CD14-positive monocyte (primary cell): ENCODE measurements around the gene GABRB2. TPM values are rescaled to one million over a fixed set of nuclear protein-coding genes. Genes with fewer than 3 reads are reported as not detected.
"Not testable (repeated sequence)": the region's sequence is repeated elsewhere in the genome, so short reads cannot be mapped to it uniquely, and the experiment has no call there.

Experiments used
- DNase-seq, 3 donors: peaks; one replicate each; pipeline ENCODE4 v3.0.0-alpha.2; 2011 to 2022
- H2AFZ ChIP-seq: 2 replicates; pipeline ENCODE4 v1.6.0; 2012; ENCODE audit warnings: mild to moderate bottlenecking, low read depth, low read length, inconsistent platforms; ENCODE audit not compliant: insufficient read depth, poor library complexity, severe bottlenecking
- H3K27ac ChIP-seq, 2 donors: 1 replicate in 1 of 2; 2 replicates in 1 of 2; pipeline ENCODE4 v1.5.1; 2012 to 2013; ENCODE audit warnings: low read length in 2 of 2, control low read depth in 1 of 2, inconsistent platforms in 1 of 2, low read depth in 1 of 2, mild to moderate bottlenecking in 1 of 2
- H3K27me3 ChIP-seq, 2 donors: one replicate each; pipeline versions ENCODE4 v1.6.0 to v1.6.1; 2011 to 2013; ENCODE audit warnings: low read length in 2 of 2; ENCODE audit not compliant: control insufficient read depth in 2 of 2, insufficient read depth in 2 of 2
- H3K36me3 ChIP-seq, 2 donors: replicated peaks in 1 of 2; 1 replicate in 1 of 2; 2 replicates in 1 of 2; pipeline versions ENCODE4 v1.5.1 to v1.6.1; 2012 to 2013; ENCODE audit warnings: low read length in 2 of 2, control low read depth in 1 of 2, inconsistent platforms in 1 of 2, mild to moderate bottlenecking in 1 of 2; ENCODE audit not compliant: insufficient read depth in 2 of 2, control insufficient read depth in 1 of 2
- H3K4me1 ChIP-seq, 2 donors: 1 replicate in 1 of 2; 2 replicates in 1 of 2; pipeline versions ENCODE4 v1.5.1 to v1.6.1; 2012 to 2013; ENCODE audit warnings: low read length in 2 of 2, control low read depth in 1 of 2, inconsistent platforms in 1 of 2, mild to moderate bottlenecking in 1 of 2, moderate library complexity in 1 of 2; ENCODE audit not compliant: insufficient read depth in 2 of 2, control insufficient read depth in 1 of 2
- H3K4me2 ChIP-seq: replicated peaks from 2 replicates; pipeline ENCODE3; 2012; ENCODE audit warnings: low read length, moderate library complexity, mild to moderate bottlenecking; ENCODE audit not compliant: poor library complexity, severe bottlenecking; ENCODE audit errors: extremely low read depth
- H3K4me3 ChIP-seq, 3 experiments: fragments of 200-600 bp in 1 of 3; sonication (generic) in 1 of 3; replicated peaks in 1 of 3; 1 replicate in 2 of 3; 2 replicates in 1 of 3; pipeline ENCODE4 v1.5.1; 2011 to 2013; ENCODE audit warnings: low read length in 3 of 3, mild to moderate bottlenecking in 3 of 3, control low read depth in 2 of 3, low read depth in 2 of 3, inconsistent platforms in 1 of 3, moderate library complexity in 1 of 3
- H3K79me2 ChIP-seq: 2 replicates; pipeline ENCODE4 v1.6.0; 2012; ENCODE audit warnings: mild to moderate bottlenecking, control low read depth, inconsistent platforms, low read length, moderate library complexity; ENCODE audit not compliant: insufficient read depth
- H3K9ac ChIP-seq: 2 replicates; pipeline ENCODE4 v1.6.0; 2017; ENCODE audit warnings: low read length, mild to moderate bottlenecking; ENCODE audit not compliant: insufficient read depth, poor library complexity, severe bottlenecking
- H3K9me3 ChIP-seq, 2 donors: replicated peaks in 1 of 2; 1 replicate in 1 of 2; 2 replicates in 1 of 2; pipeline versions ENCODE4 v1.5.1 to v1.6.1; 2012 to 2013; ENCODE audit warnings: low read length in 2 of 2, control low read depth in 1 of 2; ENCODE audit not compliant: control insufficient read depth in 1 of 2, insufficient read depth in 1 of 2
- H4K20me1 ChIP-seq: 2 replicates; pipeline ENCODE4 v1.6.0; 2012; ENCODE audit warnings: mild to moderate bottlenecking, low read length, control low read depth, moderate library complexity; ENCODE audit not compliant: insufficient read depth
- H3K27ac Mint-ChIP-seq, 7 donors: one replicate each; pipeline ENCODE4 v1.8.0; 2020; ENCODE audit warnings: mild to moderate bottlenecking in 7 of 7, mixed read lengths in 7 of 7, moderate library complexity in 6 of 7, inconsistent platforms in 2 of 7
- H3K27me3 Mint-ChIP-seq, 3 donors: one replicate each; pipeline ENCODE4 v1.8.0; 2021 to 2022; ENCODE audit warnings: low read depth in 3 of 3, mild to moderate bottlenecking in 3 of 3, mixed read lengths in 3 of 3, moderate library complexity in 3 of 3, inconsistent platforms in 1 of 3
- H3K36me3 Mint-ChIP-seq, 2 donors: one replicate each; pipeline ENCODE4 v1.8.0; 2020; ENCODE audit warnings: mixed read lengths in 2 of 2, inconsistent platforms in 1 of 2, mild to moderate bottlenecking in 1 of 2
- H3K4me1 Mint-ChIP-seq: one replicate; pipeline ENCODE4 v1.8.0; 2020; ENCODE audit warnings: mild to moderate bottlenecking, mixed read lengths
- H3K4me3 Mint-ChIP-seq, 2 donors: one replicate each; pipeline ENCODE4 v1.8.0; 2020; ENCODE audit warnings: mild to moderate bottlenecking in 2 of 2, mixed read lengths in 2 of 2, moderate library complexity in 1 of 2
- H3K9me3 Mint-ChIP-seq, 7 donors: one replicate each; pipeline ENCODE4 v1.8.0; 2020 to 2022; ENCODE audit warnings: mixed read lengths in 7 of 7, mild to moderate bottlenecking in 6 of 7, moderate library complexity in 6 of 7, inconsistent platforms in 2 of 7
- CTCF ChIP-seq: fragments of 200-600 bp; IDR thresholded peaks from one replicate; pipeline ENCODE4 v1.8.0; 2022; ENCODE audit warnings: antibody characterized with exemption, mild to moderate bottlenecking
- WGBS: methylation state at CpG from one replicate; pipeline ENCODE4 v1.1.5; 2013; ENCODE audit warnings: missing lambda C conversion rate; ENCODE audit not compliant: insufficient coverage; 5-methylcytosine and 5-hydroxymethylcytosine counted together
- intact Hi-C, 2 donors: fragments of 100-400 bp; cut with micrococcal nuclease; formaldehyde crosslinking; loops; one replicate each; pipeline versions ENCODE4 v1.15.0 to v1.15.1; 2023
- polyA plus RNA-seq, 3 donors: library from polyadenylated mRNA; depleted of rRNA in 1 of 3; unstranded in 2 of 3; stranded (reverse) in 1 of 3; fragments of 300-500 nt in 2 of 3; fragments of >200 nt in 1 of 3; fragmentation: Illumina TruSeq in 2 of 3; gene quantifications; 1 replicate in 2 of 3; 2 replicates in 1 of 3; pipeline ENCODE4 v1.2.3, GENCODE V29; 2012 to 2021

GABRB2 gene
- polyA plus RNA-seq, 3 donors, result not detected

- H3K4me3 ChIP-seq, result no peak overlapping the region
- Mint-ChIP-seq H3K9me3 (peaks cover 0 to 6% (median 2%) of the 10 kb centered on the region in 7 donors), H3K4me1 (no peaks in the 10 kb centered on the region), H3K36me3 (no peaks in the 10 kb centered on the region), H3K27ac (no peak overlapping the region), H3K27me3 (peaks cover 0 to 1% (median 0%) of the 10 kb centered on the region in 3 donors), H3K4me3 (no peak overlapping the region)
- H3K4me2 ChIP-seq, result no peak overlapping the region
- no peak overlapping the region for H3K27ac ChIP-seq
- H2AFZ ChIP-seq, result no peak overlapping the region
- H3K36me3 ChIP-seq, result no peaks in the 10 kb centered on the region
- no peaks in the 10 kb centered on the region for H4K20me1 ChIP-seq
- 73% methylated on average over 2 of the region's 3 CpGs for WGBS
- H3K9me3 ChIP-seq, result no peaks in the 10 kb centered on the region
- H3K4me1 ChIP-seq, result no peaks in the 10 kb centered on the region
- intact Hi-C loops, result no loop called here
- H3K9ac ChIP-seq, result no peak overlapping the region
- no peaks in the 10 kb centered on the region for H3K79me2 ChIP-seq
- no peaks in the 10 kb centered on the region for H3K27me3 ChIP-seq
- no peak for TF ChIP-seq CTCF
- no peak for DNase-seq
These were observed 247.5 kb downstream of the GABRB2 start for GRCh38 chr5:161299053-161299452.

GRCh38 chr5:161297388-161297787 lies 249.1 kb downstream of the GABRB2 start:
- not testable (repeated sequence) for H3K4me1 ChIP-seq

More at GRCh38 chr5:161297388-161297787, 249.1 kb downstream of the GABRB2 start:
- H3K4me1 Mint-ChIP-seq, H3K36me3 Mint-ChIP-seq, H3K9ac ChIP-seq, H3K4me2 ChIP-seq, H2AFZ ChIP-seq, H3K4me3 Mint-ChIP-seq, H3K36me3 ChIP-seq, DNase-seq, H3K79me2 ChIP-seq, H3K27ac ChIP-seq, intact Hi-C loops, H3K4me3 ChIP-seq, H3K9me3 ChIP-seq, H3K27ac Mint-ChIP-seq, H4K20me1 ChIP-seq, H3K27me3 Mint-ChIP-seq, H3K9me3 Mint-ChIP-seq, H3K27me3 ChIP-seq: not testable (repeated sequence)
- 20% methylated on average over 1 of the region's 2 CpGs for WGBS
